IMR-90 (cell line): ENCODE results near the gene CDK6.

Experiments used
- BHLHE40 ChIP-seq: fragments of 150-350 bp; IDR thresholded peaks from 2 replicates; pipeline ENCODE4 v1.6.1; 2016; ENCODE audit warnings: mild to moderate bottlenecking, low read depth, low read length
- CEBPB ChIP-seq: IDR thresholded peaks from 2 replicates; pipeline ENCODE4 v1.6.1; 2012; ENCODE audit warnings: low read depth, low read length, improper control_type of control experiment
- CTCF ChIP-seq: conservative IDR thresholded peaks from 2 replicates; pipeline ENCODE4 v1.5.1; 2012; ENCODE audit warnings: mild to moderate bottlenecking, low read depth, low read length, improper control_type of control experiment
- FOS ChIP-seq: fragments of 150-350 bp; IDR thresholded peaks from 2 replicates; pipeline ENCODE4 v1.6.1; 2016; ENCODE audit warnings: low read depth, low read length
- MAFK ChIP-seq: IDR thresholded peaks from 2 replicates; pipeline ENCODE4 v1.6.1; 2012; ENCODE audit warnings: low read depth, low read length, improper control_type of control experiment
- MAZ ChIP-seq: IDR thresholded peaks from 2 replicates; pipeline ENCODE4 v1.6.1; 2012; ENCODE audit warnings: low read depth, mild to moderate bottlenecking, low read length, improper control_type of control experiment, moderate library complexity, borderline replicate concordance
- MXI1 ChIP-seq: IDR thresholded peaks from 2 replicates; pipeline ENCODE4 v1.6.1; 2012; ENCODE audit warnings: low read depth, mild to moderate bottlenecking, low read length, moderate library complexity, borderline replicate concordance
- POLR2A ChIP-seq: IDR thresholded peaks from 2 replicates; pipeline ENCODE4 v1.6.1; 2012; ENCODE audit warnings: mild to moderate bottlenecking, low read depth, low read length
- RAD21 ChIP-seq: IDR thresholded peaks from 2 replicates; pipeline ENCODE4 v1.6.1; 2012; ENCODE audit warnings: low read length, improper control_type of control experiment
- SMC3 ChIP-seq: fragments of 150-350 bp; IDR thresholded peaks from 2 replicates; pipeline ENCODE4 v1.6.1; 2016; ENCODE audit warnings: low read depth, mild to moderate bottlenecking, antibody characterized with exemption, low read length, moderate library complexity

- TF ChIP-seq MAFK (no peak), CTCF (no peak), MAZ (no peak), BHLHE40 (no peak), POLR2A (no peak), SMC3 (no peak), MXI1 (no peak), CEBPB (no peak), RAD21 (no peak), FOS (no peak)
Observed at GRCh38 chr7:92643821-92644220, 192.6 kb downstream of the CDK6 start.
